HL-60 (cell line): Measurements from ENCODE around the gene CRB1.

ENCODE experiments used
- DNase-seq, 2 experiments: peaks; one replicate each; pipeline ENCODE4 v3.0.0-alpha.2; 2010 to 2020; ENCODE audit warnings: low read depth in 1 of 2, low spot score in 1 of 2
- H3K27ac ChIP-seq: fragments of 250-450 bp; sonication (Bioruptor Pico); replicated peaks from 2 replicates; pipeline ENCODE4 v1.5.1; 2020; ENCODE audit warnings: mild to moderate bottlenecking, moderate library complexity
- H3K27me3 ChIP-seq: fragments of 250-450 bp; sonication (Bioruptor Pico); 2 replicates; pipeline ENCODE4 v1.5.1; 2021; ENCODE audit warnings: mild to moderate bottlenecking, moderate library complexity; ENCODE audit not compliant: insufficient read depth, poor library complexity, severe bottlenecking
- H3K4me3 ChIP-seq: replicated peaks from 2 replicates; pipeline ENCODE4 v1.5.1; 2011; ENCODE audit warnings: mild to moderate bottlenecking, control low read depth, low read length; ENCODE audit not compliant: insufficient read depth
- GABPA ChIP-seq: IDR thresholded peaks from 2 replicates; pipeline ENCODE4 v1.6.1; 2012; ENCODE audit warnings: low read depth
- POLR2AphosphoS5 ChIP-seq: IDR thresholded peaks from 2 replicates; pipeline ENCODE4 v1.6.1; 2012; ENCODE audit warnings: low read depth
- SPI1 ChIP-seq: IDR thresholded peaks from 2 replicates; pipeline ENCODE4 v1.6.1; 2012; ENCODE audit warnings: low read depth, mild to moderate bottlenecking, borderline replicate concordance
- TF ChIP-seq, protein P1 (sequence below): IDR thresholded peaks from one replicate; pipeline ENCODE4 v1.5.1; 2011; ENCODE audit warnings: low read length, control low read depth, inconsistent platforms; ENCODE audit not compliant: insufficient read depth
- TF ChIP-seq, protein P2 (sequence below): IDR thresholded peaks from 2 replicates; pipeline ENCODE4 v1.6.1; 2012; ENCODE audit warnings: low read depth; ENCODE audit not compliant: insufficient replicate concordance

Gene CRB1

DNA sequence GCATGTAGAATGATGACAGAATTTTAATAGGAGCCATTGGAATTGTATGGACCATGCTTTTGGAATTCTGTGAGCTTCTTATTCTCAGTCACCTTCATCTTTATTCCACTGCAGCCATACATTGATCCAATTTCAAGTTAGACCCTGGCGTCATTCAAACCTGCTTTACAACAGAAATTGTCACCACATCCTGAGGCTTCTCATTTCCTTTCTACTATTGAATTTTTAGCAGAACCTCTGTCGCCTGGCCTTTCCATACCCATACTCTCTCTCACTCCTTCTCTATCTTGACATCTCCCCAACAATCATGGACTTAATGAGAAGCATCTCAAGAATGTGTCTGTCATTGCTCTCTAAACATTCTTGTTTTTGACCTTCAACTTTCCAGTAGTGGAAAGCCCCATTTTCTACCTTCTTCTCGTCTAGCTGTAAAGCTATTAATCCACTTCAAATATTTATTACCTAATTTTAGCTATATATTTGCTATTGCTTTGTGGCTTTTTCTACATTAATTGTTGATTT lies 74.1 kb downstream of the CRB1 start:
- no peak for DNase-seq
- TF ChIP-seq SPI1 (no peak), GABPA (no peak), POLR2AphosphoS5 (no peak)
- TF ChIP-seq, protein P1, sequence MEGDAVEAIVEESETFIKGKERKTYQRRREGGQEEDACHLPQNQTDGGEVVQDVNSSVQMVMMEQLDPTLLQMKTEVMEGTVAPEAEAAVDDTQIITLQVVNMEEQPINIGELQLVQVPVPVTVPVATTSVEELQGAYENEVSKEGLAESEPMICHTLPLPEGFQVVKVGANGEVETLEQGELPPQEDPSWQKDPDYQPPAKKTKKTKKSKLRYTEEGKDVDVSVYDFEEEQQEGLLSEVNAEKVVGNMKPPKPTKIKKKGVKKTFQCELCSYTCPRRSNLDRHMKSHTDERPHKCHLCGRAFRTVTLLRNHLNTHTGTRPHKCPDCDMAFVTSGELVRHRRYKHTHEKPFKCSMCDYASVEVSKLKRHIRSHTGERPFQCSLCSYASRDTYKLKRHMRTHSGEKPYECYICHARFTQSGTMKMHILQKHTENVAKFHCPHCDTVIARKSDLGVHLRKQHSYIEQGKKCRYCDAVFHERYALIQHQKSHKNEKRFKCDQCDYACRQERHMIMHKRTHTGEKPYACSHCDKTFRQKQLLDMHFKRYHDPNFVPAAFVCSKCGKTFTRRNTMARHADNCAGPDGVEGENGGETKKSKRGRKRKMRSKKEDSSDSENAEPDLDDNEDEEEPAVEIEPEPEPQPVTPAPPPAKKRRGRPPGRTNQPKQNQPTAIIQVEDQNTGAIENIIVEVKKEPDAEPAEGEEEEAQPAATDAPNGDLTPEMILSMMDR: no peak
- TF ChIP-seq, protein P2, sequence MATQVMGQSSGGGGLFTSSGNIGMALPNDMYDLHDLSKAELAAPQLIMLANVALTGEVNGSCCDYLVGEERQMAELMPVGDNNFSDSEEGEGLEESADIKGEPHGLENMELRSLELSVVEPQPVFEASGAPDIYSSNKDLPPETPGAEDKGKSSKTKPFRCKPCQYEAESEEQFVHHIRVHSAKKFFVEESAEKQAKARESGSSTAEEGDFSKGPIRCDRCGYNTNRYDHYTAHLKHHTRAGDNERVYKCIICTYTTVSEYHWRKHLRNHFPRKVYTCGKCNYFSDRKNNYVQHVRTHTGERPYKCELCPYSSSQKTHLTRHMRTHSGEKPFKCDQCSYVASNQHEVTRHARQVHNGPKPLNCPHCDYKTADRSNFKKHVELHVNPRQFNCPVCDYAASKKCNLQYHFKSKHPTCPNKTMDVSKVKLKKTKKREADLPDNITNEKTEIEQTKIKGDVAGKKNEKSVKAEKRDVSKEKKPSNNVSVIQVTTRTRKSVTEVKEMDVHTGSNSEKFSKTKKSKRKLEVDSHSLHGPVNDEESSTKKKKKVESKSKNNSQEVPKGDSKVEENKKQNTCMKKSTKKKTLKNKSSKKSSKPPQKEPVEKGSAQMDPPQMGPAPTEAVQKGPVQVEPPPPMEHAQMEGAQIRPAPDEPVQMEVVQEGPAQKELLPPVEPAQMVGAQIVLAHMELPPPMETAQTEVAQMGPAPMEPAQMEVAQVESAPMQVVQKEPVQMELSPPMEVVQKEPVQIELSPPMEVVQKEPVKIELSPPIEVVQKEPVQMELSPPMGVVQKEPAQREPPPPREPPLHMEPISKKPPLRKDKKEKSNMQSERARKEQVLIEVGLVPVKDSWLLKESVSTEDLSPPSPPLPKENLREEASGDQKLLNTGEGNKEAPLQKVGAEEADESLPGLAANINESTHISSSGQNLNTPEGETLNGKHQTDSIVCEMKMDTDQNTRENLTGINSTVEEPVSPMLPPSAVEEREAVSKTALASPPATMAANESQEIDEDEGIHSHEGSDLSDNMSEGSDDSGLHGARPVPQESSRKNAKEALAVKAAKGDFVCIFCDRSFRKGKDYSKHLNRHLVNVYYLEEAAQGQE: no peak
- Histone ChIP-seq H3K4me3 (no peak overlapping the region), H3K27me3 (no peaks in the 10 kb centered on the region), H3K27ac (no peak overlapping the region)

DNA sequence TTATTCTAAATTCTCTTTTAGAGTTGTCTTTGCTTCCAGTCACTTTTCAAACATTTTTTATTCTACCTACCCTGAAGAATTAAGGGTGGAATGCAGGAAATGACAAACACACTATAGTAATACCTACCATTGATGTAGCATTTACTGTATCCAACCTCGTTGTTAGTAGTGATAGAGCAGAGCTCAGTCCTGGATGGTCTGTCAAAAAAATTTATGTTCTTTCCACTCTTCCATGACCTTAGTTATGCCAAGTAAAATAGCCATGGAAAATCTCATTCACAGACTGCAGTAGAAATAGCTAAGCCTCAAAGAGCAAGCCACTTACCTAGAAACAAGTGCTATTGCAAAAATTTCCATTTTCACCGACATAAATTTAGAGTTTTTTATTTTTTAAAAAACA lies 74.6 kb downstream of the CRB1 start:
- no peak overlapping the region for H3K27ac ChIP-seq
- TF ChIP-seq SPI1: no peak
- no peak for DNase-seq

DNA sequence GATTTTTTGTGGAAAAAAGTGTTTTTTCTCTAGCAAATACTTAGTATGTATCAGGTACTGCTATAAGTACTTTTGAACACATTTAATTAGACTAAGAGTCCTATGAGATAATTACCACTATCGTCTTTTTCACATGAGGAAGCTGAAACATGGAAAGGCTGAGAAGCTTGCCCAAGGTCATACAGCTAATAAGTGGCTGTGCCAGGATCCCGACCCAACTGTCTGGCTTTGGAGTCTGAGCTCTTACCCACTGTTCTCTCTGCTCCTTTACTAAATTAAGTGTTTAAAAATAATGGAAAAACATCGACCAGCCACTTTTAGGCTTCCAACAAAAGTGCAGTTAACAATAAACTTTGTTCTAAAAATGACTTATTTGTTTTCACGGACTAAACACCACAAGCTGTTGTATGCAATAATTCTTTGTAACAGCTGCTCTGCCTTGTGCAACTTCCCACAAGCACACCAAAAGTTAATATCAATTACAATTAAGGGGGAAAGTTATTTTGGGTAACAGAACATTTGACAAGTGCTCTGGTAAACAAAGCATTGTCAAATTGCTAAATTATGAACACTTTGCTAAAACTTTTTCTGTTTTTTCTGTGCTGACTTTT lies 75.7 kb downstream of the CRB1 start:
- Histone ChIP-seq H3K27ac (no peak overlapping the region; the same call in 1 of the 2 replicates), H3K27me3 (no peaks in the 10 kb centered on the region), H3K4me3 (no peak overlapping the region)
- peak in 1 of 2 experiments; percentile 18 for DNase-seq
- TF ChIP-seq, protein P1: no peak
- TF ChIP-seq GABPA (no peak), SPI1 (no peak), POLR2AphosphoS5 (no peak)
- TF ChIP-seq, protein P2: no peak

More for the DNA sequence above, 74.6 kb downstream of the CRB1 start:
- Histone ChIP-seq H3K4me3 (no peak overlapping the region), H3K27me3 (no peaks in the 10 kb centered on the region)

DNA sequence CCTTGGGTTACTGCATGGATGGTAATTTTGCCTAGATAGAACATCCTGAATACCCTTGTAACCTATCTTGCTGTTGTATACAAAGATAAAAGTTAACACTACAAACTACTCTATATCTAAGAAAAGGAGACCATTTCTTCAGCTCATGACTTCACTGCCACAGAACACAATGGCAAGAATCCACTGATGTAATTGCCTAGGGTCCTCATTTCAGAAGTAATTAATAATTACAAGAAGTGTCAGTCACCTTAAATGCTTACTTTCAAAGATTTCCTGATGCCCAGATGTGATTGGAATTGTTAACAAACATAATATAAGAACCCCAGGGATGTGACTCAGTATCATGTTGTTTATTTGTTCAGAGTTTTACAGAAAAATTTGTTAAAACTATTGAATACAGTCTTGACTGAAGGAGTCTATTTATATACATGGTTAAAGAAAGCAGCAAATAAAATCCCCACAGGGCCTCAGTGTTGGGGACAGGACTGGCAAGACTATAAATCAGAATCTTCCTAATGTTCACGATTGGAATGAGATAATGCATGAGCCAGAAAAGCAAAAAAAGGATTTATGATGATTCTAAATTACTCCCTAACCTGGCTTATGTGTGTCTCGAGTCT lies 83.9 kb downstream of the CRB1 start:
- TF ChIP-seq GABPA (no peak), SPI1 (no peak), POLR2AphosphoS5 (no peak)
- TF ChIP-seq, protein P1: no peak
- TF ChIP-seq, protein P2: no peak
- DNase-seq: no peak
- H3K27ac ChIP-seq: no peak overlapping the region
- H3K27me3 ChIP-seq: no peaks in the 10 kb centered on the region
- H3K4me3 ChIP-seq: no peak overlapping the region
